GF-D8 (cell line): Measurements from ENCODE around the gene PDE10A.

Source experiments
- DNase-seq: peaks from one replicate; lab custom pipeline; 2025; lab: John Stamatoyannopoulos, UW

PDE10A gene

DNA sequence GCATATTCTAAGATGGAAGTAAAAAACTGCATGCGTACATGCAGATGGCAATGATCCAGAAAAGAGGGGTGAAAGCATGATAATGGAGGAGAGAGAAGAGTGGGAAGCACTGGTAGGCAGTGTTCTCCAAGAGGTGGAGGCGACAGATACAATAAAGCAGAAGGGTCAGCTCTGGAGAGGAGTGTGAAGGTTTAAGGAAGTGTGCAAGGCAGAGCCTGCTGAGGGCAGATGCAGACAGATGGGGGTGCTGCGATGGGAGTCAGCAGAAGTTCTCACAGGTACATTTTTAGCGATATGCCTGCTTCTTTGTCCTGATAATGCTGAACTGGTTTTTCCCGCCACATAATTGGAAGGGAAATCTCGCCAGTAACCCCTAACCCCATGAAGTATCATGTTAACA, 272.6 kb downstream of the PDE10A start:
- DNase-seq, result no peak

DNA sequence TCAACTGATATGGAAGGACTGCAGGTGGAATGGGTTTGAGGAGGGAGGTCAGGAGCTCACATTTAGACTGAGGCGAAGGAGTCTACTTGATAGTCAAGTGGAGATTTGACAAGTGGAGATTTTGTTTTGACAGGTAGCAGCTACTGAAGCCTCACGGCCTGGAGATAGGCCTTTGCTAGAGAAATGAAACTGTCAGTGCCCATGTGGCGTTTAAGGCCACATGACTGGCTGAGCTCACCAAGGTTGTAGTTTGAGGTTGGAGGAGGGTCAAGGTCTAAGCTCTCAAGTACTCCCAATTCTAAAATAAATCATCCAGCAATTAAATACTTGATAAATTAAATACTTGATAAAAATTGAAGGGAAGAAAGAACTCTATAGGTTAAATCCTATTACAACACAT, 273.5 kb downstream of the PDE10A start:
- DNase-seq, result no peak

DNA sequence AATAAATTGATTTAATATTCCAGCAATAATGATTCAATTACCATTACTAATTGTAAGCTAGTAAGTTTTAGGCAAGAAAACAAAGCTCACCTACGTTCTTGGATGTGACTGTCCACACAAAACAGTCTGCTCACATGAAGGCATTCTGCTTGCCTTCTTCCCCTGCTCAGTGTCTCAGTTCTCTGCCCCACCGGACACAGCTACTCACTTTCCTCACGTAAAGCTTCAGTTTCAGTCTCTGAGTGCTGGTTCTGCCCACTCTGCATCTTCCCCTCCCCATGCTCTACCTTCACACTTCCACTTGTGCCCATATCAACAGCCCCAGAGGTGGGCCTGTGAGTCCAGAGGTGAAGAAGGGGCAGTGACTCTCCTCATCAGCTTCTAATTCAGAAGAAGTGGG, 279.7 kb downstream of the PDE10A start:
- DNase-seq, result no peak

DNA sequence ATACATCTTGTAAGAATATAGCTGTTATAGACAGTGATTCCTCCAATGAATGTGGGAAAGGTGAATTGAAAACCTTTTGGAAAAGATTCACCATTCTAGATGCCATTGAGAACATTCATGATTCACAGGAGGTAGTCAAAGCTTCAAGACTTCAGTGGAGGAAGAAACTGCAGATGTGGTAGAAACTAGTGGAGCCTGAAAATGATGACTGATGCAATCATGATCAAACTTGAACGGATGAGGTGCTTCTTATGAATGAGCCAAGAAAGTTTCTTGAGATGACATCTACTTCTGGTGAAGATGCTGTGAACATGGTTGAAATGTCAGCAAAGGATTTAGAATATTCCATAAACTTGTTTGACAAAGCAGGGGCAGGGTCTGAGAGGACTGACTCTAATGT, 286.9 kb downstream of the PDE10A start:
- DNase-seq, result no peak

DNA sequence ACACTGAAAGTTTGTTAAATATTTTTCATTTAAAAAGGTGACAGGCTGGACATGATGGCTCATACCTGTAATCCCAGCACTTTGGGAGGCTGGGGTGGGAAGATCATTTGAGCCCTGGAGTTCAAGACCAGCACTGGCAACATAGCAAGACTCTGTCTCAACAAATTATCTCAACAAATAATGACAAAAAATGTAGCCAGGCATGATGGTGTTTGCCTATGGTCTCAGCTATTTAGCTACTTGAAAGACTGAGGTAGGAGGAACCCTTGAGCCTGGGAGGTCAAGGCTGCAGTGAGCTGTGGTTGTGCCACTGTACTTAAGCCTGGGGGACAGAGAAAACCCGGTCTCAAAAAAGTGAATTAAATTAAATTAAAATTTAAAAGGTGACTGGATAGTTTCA, 297.7 kb downstream of the PDE10A start:
- no peak for DNase-seq

DNA sequence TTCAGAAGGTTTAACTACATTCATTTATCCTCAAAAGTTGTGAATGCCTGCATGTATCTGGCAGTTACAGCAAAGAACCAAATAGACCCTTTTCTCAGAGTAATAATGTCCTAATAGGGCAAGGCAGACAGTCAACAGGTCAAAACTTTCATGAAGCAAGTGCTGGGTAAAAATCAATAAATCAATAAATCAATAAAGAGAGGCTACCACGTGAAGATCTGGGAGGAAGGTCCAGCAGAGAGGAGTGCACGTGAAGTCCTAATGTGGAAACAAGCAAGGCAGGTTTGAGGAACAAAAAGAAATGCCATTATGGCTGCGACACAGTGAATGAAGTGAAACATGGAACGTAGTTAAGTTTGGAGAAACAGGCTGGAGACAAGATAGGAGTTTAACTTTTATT, 317.3 kb downstream of the PDE10A start:
- no peak for DNase-seq

DNA sequence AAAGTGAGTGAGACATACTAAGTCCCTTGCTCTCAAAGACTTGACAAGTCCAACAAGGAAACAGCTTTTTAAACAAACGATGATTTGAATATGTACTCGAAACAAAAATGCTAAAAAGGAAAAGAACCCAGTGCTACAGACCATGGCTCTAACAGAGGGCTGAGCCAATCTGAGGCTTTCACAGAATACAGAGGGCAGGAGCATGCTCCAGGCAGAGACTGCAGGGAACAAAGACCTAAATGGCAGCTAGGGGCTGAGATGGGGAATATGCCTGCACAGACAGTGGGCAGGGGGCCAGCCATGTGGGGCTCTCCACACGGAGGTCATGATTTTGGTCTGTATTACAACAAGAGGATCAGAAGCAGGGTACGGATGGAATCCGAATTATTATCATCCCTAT, 322.5 kb downstream of the PDE10A start:
- DNase-seq, result no peak

DNA sequence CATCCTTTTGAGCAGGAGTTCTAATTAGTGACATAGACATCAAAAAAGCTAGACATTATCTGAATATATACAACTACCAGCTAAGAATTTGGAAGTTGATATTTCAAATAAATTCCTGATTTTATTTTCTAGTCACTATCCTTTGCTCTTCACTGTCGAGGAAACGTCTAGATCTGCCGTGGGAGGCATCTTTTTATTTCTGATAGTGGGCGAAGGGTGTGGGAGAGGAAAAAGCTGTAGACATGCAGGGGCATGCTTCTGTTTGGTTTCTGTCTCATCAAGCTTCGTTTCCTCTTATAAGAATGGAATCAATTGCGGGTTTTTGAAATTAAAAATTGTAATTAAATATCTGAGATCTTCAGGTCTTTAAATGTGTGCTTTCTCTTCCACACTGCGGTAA, 337.4 kb downstream of the PDE10A start:
- DNase-seq, result no peak

DNA sequence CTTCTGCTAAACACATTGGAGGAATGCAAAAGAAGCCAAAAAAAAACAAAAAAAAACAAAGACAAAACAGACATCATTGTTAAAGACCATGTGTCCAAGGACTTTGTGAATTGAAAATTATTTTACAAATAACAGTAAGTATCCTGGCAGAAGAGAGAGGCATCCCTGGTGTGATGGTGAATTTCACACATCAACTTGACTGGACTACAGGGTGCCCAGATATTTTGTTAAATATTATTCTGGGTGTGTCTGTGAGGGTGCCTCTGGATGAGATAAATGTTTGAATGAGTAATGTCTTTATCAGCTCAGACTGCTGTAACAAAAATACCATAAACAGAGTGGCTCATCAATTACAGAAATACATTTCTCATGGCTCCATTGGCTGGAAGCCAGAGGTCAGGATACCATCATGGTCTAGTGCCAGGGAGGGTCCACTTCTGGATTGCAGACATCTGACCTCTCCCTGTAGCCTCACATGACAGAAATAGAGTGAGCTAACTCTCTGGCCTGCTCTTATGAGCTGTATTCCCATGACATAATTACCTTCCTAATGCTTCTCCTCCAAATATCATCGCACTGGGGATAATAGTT, 341.4 kb downstream of the PDE10A start:
- no peak for DNase-seq

DNA sequence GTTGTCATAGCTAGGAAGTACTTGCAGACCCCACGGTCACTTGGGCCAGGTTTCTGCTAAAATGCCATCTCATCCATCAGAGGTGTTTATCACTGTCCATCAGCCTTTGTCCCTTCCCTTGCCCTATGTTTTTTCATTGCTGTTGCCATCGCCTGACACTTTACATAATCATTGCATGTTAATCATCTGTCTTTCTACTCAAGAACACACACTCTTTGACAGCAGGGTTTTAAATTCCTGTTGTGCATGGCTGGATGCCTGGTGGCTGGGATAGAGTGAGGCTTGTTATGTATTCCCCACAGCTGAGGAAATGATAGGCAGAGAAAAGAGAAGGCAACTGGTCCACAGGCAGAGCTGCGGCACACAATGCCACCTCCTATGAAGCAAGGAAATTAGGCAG, 341.9 kb downstream of the PDE10A start:
- DNase-seq, result no peak

DNA sequence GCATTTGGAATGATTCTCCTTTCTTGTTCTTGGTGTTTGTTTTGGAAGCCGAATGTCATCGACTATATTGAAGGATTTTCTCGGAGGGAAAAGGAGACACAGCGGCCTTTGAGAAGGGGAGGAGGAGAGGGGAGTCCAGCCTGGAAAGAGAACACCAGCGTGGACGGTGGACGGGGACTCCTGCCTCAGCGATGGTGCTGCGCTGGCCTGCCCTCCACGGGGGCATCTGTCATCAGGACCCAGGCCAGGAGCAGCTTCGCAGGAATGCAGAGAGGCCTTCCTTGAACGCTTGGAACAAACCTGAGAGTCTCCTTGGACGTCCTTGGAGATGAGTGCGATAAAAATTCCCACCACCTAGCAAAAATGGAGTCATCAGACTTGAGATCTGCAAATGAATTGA, 345.3 kb downstream of the PDE10A start:
- DNase-seq, result no peak

DNA sequence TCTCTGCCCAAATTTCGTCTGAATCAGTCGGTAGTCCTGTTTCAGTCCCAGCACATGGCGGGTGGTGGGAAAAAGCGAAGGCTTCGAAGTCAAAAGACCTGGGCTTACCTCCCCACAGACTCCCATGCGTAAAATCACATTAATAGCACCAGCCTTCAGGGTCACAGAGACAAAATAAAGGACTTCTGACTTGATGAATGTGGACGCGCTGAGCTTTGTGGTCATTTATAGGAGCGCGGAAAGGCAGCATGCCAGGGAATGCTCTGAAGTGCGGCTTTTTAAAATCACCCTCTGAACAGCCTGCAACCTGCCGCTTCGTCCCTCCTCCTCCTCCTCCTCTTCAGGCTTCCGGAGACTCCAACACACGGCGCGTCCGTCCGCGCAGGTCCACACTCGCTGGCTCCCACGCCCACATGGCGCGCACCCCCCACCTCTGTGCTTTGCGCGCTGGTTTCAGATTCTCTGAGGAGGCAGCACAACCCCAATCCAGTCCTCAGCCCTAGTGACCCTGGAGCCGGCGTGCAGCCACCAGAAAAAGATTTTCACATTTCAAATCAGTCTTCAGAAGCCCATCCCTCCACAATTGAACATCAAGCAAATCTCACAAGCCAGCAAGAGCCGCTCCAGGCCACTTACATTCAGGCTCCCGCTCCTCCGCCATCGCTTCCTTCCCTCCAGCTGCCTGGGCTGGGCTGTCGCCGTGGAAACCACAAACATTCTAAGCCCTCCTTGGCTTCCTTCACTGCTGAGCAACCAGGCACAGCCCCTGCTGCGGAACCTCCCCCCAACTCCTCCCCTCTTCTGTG, 353.9 kb downstream of the PDE10A start, which contains the start of gene C6orf118:
Gene C6orf118, minus strand, starts transcription at position 680 of the 806 bp plus-strand sequence. Its CDS starts 19 bp downstream, at position 661.
- no peak for DNase-seq

DNA sequence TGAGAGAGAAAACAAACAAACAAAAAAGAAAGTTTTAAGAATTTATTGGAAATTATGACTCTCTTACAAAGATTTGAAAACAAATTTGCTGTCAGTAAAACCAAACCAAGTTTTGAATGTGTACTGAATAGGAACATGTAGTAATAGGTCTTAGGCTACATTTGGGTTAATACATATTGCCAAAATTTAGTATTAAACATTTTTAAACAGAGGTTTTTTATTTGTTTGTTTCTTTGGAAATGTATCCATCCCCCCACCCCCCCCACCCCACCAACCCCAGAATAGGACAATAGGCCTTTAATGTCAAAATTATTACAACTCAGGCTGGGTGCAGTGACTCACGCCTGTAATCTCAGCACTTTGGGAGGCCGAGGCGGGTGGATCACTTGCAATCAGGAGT, 356.1 kb downstream of the PDE10A start:
- no peak for DNase-seq

DNA sequence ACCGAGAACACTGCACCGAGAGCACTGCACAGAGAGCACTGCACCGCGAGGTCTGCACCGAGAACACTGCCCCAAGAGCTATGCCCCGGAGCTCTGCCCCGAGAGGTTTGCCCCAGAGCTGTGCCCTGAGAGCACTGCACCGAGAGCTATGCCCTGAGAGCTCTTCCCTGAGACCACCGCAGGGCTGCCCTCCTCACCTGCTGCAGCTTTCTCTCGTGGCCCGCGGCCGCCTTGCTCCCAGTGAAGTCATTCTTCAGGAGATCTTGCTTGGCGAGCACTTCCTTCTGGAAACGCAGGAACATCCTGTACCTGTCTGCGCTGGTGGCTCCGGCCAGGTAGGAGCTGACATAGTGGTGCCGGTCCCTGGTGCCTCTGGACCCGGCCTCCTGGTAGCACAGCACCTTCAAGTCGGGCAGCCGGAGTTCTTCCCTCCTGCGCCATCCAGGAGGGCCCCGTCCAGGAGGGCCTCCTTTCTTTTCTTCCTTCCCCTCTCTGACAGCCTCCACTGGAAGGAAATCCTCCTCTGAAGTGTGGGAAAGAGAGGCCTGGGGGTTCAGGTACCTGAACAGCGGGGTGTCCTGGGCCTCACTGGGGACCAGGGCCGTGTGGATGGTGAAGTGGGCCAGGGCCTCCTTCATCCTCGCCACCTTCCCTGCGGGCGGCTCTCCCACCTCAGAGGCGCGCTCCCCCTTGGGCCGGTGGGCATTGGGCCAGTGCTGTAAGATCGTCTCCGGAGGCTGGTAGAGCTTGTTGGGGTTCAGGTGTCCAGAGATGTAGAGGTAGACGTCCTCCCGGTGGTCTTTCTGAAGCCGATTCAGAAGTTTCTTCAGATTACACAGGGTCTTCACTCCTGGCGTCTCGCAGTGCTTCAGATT, 361.4 kb downstream of the PDE10A start:
- no peak for DNase-seq

DNA sequence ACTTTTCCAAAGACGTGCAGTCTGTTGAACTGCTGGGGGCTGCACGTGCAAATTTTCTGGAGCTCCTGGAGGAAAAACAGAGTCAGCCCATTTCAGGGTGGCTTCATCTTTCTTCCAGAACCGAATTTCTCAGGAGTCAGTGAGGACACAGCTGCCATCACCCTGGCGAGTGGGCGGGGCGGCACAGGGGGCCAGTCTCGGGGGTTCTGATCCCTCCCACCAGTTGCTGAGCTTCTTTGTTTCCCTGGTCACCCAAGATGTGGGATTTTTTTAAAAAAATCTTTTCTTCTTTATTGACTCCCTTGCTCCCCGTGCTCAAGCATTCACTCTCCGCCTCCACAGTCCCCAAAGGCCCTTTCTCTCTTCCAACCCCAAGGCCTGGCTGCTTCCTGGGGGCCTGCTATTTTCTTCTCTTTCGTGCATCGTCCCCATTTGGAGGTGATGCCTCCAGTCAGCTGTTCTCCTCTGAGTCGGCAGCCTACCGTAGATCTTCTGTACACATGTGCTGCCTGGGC, 362.6 kb downstream of the PDE10A start:
- no peak for DNase-seq

DNA sequence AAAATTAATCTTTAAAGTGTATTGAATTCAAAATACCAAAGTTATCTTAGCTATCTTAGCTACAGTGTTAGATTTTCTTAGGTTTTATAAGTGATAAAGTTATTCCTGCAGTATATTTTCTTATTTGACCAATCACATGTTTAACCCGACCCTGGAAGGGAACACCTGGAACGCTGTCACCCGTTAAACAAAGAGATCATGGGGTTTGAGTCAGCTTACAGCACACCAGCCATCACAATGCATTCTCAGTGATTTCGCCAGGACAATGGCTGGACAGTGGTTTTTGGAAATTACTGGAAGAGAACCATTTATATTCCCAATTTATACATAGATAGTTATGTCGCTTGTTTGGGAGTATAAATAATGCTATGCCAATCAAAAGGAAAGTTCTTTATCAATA, 364.2 kb downstream of the PDE10A start:
- DNase-seq, result no peak

DNA sequence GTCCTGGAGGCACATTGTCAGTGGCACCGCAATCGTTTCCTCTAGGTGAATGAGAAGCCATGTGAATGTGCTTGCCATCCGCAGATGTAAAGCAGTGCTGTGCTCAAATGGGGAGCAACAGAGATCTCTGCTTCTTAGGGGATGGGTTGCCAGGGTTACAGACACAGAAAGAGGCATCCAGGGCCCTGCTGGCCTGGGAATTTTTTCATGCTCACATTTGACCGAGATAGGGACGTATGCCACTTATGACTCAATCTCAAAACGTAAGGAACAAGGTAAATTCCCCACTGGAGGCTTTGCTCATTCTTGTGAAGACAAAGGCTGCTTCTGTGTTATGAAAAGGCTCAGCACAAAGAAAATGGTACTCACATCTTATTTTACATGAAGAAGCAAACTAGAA, 364.6 kb downstream of the PDE10A start:
- no peak for DNase-seq

DNA sequence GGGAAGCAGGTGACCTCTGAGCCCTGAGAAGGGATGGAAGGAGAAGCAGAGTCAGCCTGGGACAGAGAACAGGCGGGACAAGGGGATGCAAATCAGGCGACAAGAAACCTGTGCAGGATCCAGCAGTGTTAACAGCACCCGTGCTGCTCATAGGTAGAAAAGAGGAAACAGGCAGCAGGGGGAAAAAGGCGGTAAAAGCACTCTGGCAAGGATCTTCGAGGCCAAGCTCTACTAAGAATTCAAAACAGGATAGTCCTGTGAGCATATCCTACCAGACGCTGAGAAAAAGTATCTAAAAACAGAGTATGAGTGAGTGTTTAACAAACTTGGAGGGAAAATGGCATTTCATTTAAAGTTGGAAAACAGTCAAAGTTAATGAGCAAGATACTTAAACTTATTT, 370.4 kb downstream of the PDE10A start:
- DNase-seq, result no peak
